HPDE6-E6E7 (cell line): ENCODE results near the gene ASTN1.

ENCODE experiments used
- DNase-seq: peaks from one replicate; pipeline ENCODE4 v3.0.0; 2011; ENCODE audit warnings: missing footprints; ENCODE audit errors: extremely low spot score

Gene ASTN1

DNA sequence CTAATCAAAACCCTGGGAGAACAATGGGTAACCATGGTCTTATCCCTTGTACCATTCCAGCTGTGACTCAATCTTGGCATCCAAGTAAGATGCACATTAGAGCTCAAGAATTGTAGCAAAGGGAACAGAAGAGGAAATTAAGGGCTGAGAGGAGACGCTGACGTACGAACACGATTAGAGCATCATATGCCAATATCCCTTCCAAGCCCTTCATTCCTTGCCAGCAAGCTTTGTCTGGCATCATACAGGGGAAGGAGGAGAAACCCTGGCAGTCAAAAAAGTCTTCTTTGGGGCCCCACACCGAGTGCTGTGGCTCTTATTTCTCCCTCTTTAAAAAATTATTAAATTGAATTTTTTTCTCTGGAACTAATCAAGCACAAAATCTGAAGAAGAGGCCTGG lies 120.9 kb downstream of the ASTN1 start:
- no peak for DNase-seq

DNA sequence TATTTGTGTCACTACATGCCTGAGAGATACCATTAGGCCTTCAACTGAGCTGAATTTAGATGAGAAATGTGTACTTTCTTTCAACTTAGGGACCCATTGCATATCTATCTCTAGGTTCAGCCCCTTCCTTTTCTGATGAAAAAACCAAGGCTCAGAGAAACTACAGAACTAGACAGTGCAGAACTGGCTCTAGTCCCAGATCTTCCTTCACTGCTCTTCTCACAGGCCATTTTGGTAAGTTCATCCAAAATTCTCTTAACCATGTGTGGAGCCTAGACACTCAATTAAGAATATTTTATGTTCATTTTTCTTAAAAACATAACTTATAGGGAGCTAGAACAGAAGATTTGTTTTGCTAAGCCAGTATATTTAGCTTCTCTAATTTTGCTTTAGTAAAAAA lies 128.9 kb downstream of the ASTN1 start:
- no peak for DNase-seq

DNA sequence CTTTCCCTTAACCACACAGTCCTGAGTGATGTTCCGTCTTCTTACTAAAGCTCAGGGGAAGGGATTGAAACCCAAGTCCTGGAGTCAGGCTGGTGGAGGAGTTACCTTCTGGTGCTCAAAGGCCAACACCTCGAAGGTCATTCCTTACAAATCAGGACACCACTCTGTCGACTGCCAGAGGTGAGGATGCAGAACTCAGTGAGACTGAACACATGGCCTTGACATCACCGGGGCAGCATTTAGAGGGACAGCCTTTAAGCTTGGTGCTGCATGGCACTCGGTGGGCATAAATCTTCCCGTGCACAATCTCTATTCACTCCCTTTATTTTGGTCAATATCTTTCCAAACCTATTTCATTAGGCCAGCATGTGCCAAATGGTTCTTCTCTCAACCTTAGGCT lies 130.9 kb downstream of the ASTN1 start:
- no peak for DNase-seq

DNA sequence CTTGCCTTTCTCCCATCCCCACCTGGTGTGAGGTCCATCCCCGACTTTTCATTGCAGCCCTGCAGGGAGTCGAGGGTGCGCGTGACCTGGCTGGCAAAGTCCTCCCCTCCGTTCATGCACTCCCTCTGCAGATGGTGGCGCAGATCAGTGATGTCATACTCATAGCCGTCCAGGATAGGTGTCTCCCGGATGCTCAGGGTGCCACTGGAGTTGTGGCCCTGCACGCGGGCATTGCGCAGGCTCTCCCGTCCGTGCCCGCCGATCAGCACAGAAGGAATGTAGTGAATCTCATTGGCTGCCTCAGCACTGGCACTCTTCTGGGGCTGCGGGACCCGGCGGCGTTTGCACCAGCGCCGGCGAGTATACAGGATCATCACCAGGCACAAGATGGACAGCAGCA lies 132.1 kb downstream of the ASTN1 start:
- DNase-seq = no peak

DNA sequence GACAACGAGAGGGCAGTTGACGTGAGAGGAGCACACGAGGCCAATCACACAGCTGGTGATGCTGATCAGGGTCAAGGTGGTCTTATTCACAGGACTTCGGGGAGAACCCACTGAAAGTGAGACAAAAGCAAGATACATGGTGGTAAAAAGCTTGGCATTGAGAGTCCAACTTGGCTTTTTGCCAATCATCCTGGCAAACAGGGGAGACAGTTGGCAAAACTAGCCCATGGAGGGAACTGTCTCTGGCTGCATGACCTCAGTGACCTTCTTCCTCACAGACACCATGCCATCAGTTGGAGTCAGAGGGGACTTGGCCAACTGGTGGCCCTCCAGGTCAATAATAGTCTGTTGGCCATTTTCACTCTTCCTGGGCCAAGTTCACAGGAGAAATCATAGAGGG lies 139.9 kb downstream of the ASTN1 start:
- DNase-seq = no peak

DNA sequence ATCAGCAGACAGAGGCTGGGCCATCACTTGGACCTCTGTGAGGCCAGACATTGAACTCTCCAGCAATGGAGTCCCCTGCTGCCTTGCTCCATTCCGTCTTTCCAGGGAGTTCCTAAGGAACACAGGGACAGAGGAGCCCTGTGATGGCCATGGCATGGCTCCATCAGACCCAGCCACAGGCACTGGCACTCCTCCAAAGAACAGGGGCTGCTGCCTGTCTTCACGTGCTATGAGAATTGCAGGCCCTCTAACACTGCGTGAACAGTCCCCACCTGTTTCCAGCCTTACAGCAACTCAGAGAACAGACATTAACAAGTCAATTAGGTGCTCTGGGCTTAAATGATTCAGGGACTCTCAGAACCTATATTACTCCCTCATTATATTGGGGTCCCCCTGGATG lies 140.8 kb downstream of the ASTN1 start:
- no peak for DNase-seq

DNA sequence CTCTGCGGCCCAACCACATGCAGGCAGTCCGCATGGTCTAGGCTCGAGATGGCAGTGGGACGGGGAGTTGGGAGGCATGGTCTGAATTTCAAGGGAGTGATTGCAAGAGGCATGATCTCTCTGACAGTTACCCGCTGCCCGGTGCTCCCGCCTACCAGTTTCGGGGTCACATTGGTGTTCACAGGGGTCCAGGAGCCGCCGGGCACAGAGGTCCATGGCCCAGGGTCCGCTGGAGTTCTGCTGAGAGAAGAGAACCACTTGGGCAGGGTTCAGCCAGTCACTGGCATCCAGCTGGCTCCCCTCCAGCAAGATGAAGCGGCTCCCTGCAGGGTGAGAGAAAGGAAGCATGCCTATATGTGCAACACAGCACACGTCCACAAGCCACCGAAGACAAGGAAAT lies 141.3 kb downstream of the ASTN1 start:
- DNase-seq = no peak

DNA sequence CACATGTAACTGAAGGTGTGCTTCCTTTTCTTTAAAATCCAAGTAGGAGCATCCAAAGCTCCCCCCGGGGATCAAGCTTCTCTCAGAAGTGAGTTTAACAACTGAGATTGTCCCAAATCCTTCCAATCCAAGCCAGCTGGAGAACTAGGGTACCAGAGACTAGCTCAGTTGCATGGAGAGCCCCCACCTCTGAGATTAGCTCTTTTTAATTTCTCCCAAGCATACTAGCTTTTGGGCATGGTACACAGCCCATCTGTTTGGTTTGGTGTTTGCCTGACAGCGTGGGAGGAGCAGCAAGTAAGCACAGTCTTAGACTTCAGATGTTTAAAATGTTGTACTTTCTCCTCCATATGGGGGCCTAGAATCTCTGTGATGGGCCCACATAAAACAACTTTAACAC lies 142.8 kb downstream of the ASTN1 start:
- no peak for DNase-seq

DNA sequence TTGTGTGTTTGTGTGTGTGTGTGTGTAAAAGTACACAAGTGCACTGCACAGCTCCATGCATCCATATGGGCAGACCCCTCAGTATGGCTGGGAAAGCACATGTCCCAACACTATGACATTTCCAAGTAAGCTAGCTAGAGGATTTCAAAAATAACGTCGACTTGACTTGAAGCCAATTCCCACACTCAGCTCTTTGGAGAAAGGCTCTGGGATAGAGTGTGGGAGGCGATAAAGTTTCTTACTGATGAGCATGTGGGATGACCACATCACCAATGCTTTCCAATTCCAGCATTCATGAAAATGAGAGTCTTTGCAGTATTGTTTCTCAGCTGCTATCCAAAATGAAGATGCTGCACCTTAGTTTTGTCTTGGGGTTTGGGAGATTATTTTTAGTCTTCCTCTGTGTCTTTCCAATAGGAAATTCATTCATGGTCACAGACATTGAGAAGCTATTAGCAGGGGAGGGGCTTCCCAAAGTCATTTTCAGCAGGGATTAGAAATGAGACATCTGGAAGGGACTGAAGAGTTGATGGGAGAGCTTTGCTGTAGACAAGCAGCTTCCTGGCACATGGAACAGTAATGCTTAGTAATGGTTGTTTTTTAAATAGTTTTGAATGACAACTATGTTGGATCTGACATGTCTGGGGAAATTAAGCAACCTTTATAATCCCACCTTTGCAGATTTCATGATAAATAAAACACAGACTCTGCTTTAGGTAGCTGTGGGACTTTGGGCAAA lies 143.5 kb downstream of the ASTN1 start:
- DNase-seq = no peak

DNA sequence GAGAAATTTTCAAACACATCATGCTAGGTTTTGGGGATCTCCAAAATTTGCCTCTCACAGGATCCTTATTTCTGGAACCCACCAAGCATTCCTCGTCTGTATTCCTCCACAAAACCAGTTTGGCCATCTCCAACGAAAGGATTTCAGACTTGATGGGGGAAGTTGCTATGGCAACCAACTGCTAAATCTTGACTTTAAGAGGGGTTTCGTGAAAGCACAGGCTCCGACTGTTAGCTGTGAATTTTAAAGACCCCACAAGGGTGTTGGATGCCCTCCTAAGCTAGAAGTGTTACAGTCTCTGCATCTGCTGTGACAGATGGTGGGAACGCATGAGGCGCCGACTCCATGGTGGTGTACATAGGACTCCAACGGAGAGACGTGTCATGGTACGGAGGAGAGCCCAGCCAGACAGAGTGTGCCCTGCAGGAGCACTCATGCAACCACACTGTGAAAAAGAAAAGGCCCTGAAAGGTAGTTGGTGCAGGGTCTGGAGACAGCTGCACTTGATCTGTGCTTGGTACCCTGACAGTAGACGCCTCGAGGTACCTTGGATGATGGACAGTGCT lies 147.1 kb downstream of the ASTN1 start:
- no peak for DNase-seq

DNA sequence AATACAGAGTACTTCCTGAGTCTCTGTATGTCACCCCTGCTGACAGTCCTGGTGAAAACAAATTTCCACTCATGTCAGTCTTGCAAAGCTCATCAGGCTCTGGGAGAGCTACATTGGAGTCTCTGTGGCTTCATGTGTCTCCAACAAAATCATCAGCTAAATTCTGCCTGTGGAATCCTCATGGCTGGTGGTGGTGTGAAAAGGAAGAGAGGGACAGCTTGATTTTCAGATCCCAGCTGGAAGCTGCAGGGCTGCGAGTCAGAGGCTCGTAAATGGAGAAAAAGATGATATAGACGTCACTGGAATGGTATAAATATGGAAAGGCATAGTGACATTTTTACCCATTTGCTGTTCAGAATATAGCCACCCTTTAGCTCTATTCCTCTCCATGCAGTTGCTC lies 150.2 kb downstream of the ASTN1 start:
- no peak for DNase-seq

DNA sequence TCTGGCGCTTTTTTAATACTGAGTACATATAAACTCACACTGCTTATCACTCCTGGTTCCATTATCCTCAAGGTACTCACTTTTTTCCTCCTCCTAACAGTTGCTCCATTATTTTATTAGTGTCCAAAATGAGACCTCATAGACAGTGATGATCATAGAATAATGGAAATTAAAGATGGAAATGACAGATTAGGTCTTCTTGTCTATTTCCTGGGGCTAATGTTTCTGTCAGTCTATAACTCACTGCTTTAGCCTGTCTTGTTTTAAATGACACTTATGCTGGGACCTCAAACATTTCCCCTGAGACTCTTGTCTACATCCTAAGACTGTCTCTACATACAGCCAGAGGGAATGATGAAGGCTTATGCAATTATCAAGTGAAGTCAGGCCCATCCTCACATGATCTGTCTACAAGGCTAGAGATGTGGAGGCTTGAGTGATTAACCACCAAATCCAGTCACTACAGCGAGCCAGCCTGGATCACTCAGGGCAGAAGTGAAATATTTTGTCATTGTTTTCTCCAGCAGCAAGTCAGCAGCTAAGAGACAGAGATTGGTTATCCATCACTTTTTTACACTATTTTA lies 152.1 kb downstream of the ASTN1 start:
- no peak for DNase-seq

DNA sequence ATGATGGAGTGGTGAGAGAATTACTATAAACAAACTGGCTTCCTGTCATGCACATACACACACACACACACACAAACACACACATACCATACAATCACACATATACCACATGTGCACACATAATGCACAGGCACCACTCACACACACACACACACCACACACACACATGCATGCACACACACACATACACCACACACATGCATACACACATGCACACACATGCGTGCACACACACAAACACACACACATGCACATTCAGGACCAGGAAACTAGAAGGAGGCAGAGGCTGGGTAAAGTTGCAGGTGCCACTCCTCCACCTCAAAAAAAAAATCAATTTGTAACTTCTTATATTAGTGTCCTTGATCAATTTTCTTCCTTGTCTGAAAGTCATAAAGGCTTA lies 153.0 kb downstream of the ASTN1 start:
- no peak for DNase-seq

DNA sequence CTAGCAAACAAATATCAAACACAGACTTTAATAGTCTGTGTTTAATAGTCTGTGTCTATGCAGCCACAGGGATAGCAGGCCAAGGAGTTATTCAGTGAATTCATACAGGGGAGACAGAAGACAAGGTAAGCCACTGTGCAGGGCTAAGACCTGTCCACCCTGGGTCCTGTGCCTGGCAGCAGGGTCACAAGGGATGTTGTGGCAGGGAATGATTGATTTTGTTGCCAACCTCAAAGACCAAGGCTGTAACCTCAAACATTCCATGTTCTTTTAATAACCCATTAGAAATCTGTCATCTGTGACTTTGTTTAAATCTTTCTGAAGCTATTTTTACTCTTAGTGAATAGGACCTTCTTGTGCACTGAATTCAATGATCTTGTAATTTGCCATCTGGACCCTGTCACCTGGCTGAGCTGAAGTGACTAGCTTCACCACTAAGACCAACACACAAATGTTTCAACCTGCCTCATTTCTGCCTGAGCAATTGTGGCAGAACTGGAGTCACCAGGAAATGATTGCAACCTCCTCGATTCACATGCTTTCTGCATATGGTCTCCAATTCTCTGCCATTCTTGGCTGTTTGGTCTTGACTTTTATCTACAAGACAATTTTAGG lies 154.2 kb downstream of the ASTN1 start:
- no peak for DNase-seq

DNA sequence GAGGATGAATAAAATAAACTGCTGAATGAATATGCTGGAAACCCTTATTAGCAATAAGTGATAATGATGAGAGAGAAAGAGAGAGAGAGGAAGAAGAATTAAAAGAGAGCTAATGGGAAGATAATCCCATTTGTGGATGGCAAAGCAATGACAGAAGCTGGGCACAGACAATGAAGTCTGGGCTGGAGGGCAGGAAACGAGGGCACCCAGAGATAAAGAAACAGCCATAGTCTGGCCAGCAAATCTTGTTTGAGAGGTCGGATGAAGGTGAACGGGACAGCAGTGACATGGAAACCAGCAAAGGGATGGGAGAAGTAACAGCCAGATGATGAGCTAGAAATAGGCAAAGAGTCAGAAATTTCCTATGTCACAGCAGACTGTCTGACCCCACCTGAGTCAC lies 155.9 kb downstream of the ASTN1 start:
- DNase-seq = no peak

DNA sequence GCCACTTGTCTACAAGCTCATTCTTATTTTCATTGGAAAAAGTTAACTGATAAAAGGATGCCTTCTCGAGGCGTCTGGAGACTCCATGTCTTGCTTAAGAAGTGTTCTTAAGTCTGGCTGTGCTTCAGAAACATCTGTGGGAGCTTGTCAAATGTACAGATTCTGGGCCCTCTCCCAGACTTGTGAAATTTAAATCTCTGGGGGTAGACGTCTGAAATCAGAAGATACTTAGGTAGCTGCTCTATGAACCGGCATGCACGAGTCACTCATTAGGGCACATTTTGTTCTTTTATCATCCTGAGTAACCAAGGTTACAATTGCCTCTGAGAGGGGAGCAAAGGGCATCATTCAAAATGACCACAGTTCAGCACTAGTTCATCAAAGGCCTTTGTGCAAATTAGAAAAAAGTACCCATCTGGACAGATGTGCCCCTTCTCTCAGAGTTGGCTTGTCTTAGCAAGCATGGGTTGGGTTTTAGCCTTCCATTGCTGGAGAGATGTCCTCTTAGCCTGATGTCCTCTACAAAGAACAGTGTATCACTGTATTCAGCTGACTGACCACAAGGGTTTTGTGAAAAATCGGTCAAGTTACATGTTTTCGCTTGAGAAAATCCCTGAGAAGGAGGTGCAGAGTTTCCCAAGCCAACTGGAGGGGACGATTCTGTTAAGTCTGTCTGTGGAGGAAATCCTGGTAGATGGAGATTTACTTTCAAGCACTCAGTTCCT lies 156.9 kb downstream of the ASTN1 start:
- DNase-seq = no peak

DNA sequence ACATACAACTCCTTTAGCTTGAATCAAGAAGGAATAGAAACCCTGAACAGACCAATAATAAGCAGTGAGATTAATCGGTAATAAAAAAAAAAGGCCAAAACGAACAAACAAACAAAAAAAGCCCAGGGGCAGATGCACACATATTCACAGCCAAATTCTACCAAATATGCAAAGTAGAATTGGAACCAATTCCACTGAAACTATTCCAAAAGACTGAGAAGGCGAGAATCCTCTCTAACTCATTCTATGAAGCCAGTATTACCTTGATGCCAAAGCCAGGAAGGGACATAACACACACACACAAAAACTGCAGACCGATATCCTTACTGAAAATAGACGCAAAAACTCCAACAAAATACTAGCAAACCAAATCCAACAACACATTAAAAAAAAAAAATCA lies 161.6 kb downstream of the ASTN1 start:
- DNase-seq = no peak

DNA sequence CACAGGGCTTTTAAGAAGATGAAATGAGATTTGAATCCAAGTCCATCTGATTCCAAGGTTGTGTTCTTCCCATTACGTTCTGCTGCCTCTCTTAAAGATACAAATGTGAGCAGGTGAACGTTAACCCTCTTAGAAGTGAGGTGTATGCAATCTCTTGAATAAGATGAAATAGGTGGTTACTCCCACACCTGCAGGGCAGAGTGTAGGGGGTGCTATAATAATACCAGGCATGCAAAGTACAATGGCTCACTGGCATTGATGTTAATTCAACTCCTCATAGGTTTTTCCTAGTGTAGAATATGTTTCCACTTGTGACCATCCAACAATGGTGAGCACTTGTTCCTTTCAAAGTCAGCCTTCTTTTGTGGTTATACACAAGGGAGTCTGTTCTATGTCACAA lies 163.0 kb downstream of the ASTN1 start:
- DNase-seq = no peak

DNA sequence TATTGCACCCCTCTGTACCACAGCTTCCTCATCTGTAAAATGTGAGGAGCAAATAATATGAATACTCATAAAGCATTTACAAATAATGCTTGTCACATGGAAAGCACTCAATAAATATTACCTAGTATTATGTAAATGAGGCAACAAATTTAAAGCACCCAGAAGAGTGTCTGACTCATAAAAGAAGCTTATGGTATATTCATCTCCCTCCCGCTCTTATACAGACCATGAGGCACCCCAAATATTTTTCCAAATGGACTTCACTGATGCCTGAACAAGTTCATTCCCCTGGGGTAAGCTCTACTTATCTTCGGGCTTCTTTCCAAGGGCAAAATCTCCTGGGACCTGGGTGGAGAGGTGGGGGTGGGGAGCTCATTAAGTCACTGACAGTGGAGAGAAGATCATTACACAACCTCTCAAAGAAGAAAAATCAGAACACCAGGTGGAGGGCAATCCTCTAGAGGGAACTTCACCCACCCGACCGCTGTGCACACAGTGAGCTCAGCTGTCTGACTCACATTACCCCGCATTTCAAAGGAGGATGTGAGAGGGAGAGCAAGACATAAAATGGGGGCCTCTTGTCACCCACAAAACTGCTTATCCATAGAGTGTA lies 166.2 kb downstream of the ASTN1 start:
- DNase-seq = no peak

DNA sequence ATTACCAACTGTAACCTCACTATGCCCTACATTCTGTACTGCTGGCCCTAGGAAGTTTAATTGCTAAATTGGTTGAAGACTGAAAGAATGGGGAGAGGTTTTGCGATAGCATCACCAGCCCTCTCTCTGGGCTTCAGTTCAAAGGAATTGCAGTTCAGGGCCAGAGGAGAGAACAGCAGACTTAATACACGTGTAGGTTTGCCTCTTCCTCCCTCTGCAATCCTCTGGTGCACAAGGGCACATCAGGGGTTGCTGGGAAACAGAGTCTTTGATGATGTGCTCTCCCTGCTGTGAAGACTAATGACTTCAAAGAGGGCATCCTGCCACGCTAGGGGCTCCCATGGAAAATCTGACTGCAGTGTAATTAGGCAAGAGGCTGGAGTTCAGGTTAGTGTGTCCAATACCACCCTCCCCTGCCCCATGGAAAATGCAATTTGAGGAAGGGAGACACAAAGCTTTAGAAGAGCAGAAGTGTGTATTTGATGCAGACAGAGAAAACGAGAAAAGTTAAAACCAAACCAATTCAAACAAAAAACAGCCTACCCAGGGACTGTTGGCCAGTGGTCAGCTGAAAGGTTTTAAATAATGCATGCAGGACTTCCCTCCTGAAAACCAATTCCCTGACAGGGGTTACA lies 167.9 kb downstream of the ASTN1 start:
- no peak for DNase-seq

DNA sequence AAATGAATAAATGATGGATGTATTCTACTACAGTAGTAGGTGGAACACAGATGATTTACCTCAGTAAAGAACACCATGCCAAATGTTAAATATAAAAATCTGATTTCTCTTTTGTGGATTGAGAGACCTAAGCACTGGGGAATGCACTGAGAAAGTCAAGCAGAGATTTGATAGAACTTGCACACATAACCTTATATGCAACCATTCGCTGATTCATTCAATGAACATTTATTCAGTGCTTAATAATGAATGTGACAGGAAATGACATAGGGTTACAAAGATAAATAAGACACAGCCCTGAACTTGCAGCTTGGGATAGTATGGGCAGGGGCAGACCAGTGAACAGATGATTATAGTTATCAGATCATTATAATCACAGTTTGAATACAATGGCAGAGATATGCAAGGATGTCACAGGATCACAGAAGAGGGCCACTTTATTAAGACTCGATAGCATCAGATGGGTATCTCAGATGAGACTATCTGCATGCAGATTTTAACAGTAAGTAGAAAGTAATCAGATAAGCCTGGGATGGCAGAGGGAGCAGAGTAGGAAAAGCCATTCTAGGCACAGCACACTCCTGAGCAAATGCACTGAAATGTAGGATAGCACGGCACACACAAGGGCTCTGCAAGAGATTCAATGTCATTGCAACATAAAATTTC lies 169.4 kb downstream of the ASTN1 start:
- DNase-seq = no peak
